IMR-90 (cell line): Measurements from ENCODE around the gene SMIM5. TPM values are rescaled to one million over a fixed set of nuclear protein-coding genes. Genes with fewer than 3 reads are reported as not detected.

Experiments used
- ATAC-seq: fragments of 200-7000 bp; cut with Tn5 transposase; 2 replicates; pipeline ENCODE4 v1.9.1; 2020; ENCODE audit warnings: low read depth, mild to moderate bottlenecking, moderate library complexity
- BruUV-seq: library from RNA; stranded (reverse); fragments of 400-500 nt; replicated peaks from 2 replicates; lab custom pipeline; 2021; lab: Mats Ljungman, UMichigan
- CTCF ChIA-PET: fragments of 300-600 bp; formaldehyde crosslinking; extraction: SDS; loops from one replicate; lab custom pipeline; 2021; ENCODE audit warnings: antibody characterized with exemption; lab: Yijun Ruan, JAX
- POLR2A ChIA-PET: fragments of 300-600 bp; sonication (Branson Sonifier 250); formaldehyde crosslinking; loops from one replicate; lab custom pipeline; 2022; ENCODE audit warnings: antibody characterized with exemption; ENCODE audit not compliant: unreplicated experiment; lab: Charles Lee
- DNase-seq: peaks from one replicate; pipeline ENCODE4 v3.0.0; 2013
- H2AFZ ChIP-seq: replicated peaks from 2 replicates; pipeline ENCODE3; 2013; ENCODE audit warnings: low read length, mild to moderate bottlenecking; ENCODE audit not compliant: poor library complexity
- H2AK5ac ChIP-seq: 2 replicates; pipeline ENCODE4 v1.6.1; 2013; ENCODE audit warnings: low read depth, low read length, inconsistent platforms
- H2AK9ac ChIP-seq: replicated peaks from 2 replicates; pipeline ENCODE3; 2013; ENCODE audit warnings: mild to moderate bottlenecking, low read depth, low read length, moderate library complexity; ENCODE audit not compliant: poor library complexity
- H2BK120ac ChIP-seq: 2 replicates; pipeline ENCODE4 v1.6.1; 2013; ENCODE audit warnings: low read depth, low read length, inconsistent platforms
- H2BK15ac ChIP-seq: 3 replicates; pipeline ENCODE4 v1.6.1; 2013; ENCODE audit warnings: low read depth, low read length, inconsistent platforms
- H2BK20ac ChIP-seq: 2 replicates; pipeline ENCODE4 v1.6.1; 2013; ENCODE audit warnings: low read depth, mild to moderate bottlenecking, inconsistent platforms, low read length, moderate library complexity
- H2BK5ac ChIP-seq: 2 replicates; pipeline ENCODE4 v1.6.1; 2013; ENCODE audit warnings: mild to moderate bottlenecking, low read depth, low read length, inconsistent platforms; ENCODE audit not compliant: poor library complexity, severe bottlenecking
- H3K14ac ChIP-seq: replicated peaks from 2 replicates; pipeline ENCODE4 v1.6.1; 2013; ENCODE audit warnings: low read depth, low read length, inconsistent platforms
- H3K18ac ChIP-seq: 2 replicates; pipeline ENCODE4 v1.6.1; 2013; ENCODE audit warnings: low read depth, low read length, control low read depth
- H3K23ac ChIP-seq: 2 replicates; pipeline ENCODE4 v1.6.1; 2013; ENCODE audit warnings: low read depth, low read length, inconsistent platforms
- H3K27ac ChIP-seq: 2 replicates; pipeline ENCODE4 v1.5.1; 2013; ENCODE audit warnings: mild to moderate bottlenecking, control low read depth, low read length; ENCODE audit not compliant: insufficient read depth
- H3K27me3 ChIP-seq: 2 replicates; pipeline ENCODE4 v1.6.1; 2013; ENCODE audit warnings: low read length; ENCODE audit not compliant: control insufficient read depth, insufficient read depth
- H3K36me3 ChIP-seq: 2 replicates; pipeline ENCODE4 v1.6.1; 2013; ENCODE audit warnings: low read length, mixed read lengths; ENCODE audit not compliant: control insufficient read depth, insufficient read depth
- H3K4ac ChIP-seq: 2 replicates; pipeline ENCODE4 v1.6.1; 2013; ENCODE audit warnings: low read depth, low read length, inconsistent platforms
- H3K4me1 ChIP-seq: 2 replicates; pipeline ENCODE4 v1.6.1; 2013; ENCODE audit warnings: low read length, mixed read lengths; ENCODE audit not compliant: control insufficient read depth, insufficient read depth
- H3K4me2 ChIP-seq: 2 replicates; pipeline ENCODE4 v1.6.1; 2013; ENCODE audit warnings: low read depth, mild to moderate bottlenecking, control low read depth, low read length, moderate library complexity
- H3K4me3 ChIP-seq: 2 replicates; pipeline ENCODE4 v1.5.1; 2013; ENCODE audit warnings: low read depth, mild to moderate bottlenecking, control low read depth, low read length, moderate library complexity; ENCODE audit not compliant: insufficient read depth
- H3K56ac ChIP-seq: 2 replicates; pipeline ENCODE4 v1.6.1; 2013; ENCODE audit warnings: low read length, inconsistent platforms; ENCODE audit not compliant: insufficient read depth; ENCODE audit errors: extremely low read depth
- H3K79me1 ChIP-seq, 2 experiments: 2 replicates each; pipeline ENCODE4 v1.6.1; 2013; ENCODE audit warnings: low read length in 2 of 2, inconsistent platforms in 1 of 2, low read depth in 1 of 2
- H3K9ac ChIP-seq: 2 replicates; pipeline ENCODE4 v1.6.1; 2013; ENCODE audit warnings: low read depth, low read length, control low read depth
- H3K9me1 ChIP-seq: 2 replicates; pipeline ENCODE4 v1.6.1; 2013; ENCODE audit warnings: low read length, inconsistent platforms; ENCODE audit not compliant: insufficient read depth
- H3K9me3 ChIP-seq: 2 replicates; pipeline ENCODE4 v1.6.1; 2013; ENCODE audit warnings: low read length; ENCODE audit not compliant: control insufficient read depth, insufficient read depth
- H4K20me1 ChIP-seq: 2 replicates; pipeline ENCODE4 v1.6.1; 2013; ENCODE audit warnings: low read length, inconsistent platforms; ENCODE audit not compliant: insufficient read depth
- H4K5ac ChIP-seq: 2 replicates; pipeline ENCODE4 v1.6.1; 2013; ENCODE audit warnings: mild to moderate bottlenecking, low read depth, low read length, control low read depth
- H4K8ac ChIP-seq, 2 experiments: 2 replicates each; pipeline ENCODE4 v1.6.1; 2013; ENCODE audit warnings: low read depth in 2 of 2, low read length in 2 of 2, control low read depth in 1 of 2, inconsistent platforms in 1 of 2
- H4K91ac ChIP-seq: 2 replicates; pipeline ENCODE4 v1.6.1; 2013; ENCODE audit warnings: low read depth, low read length, inconsistent platforms; ENCODE audit not compliant: insufficient read depth
- BHLHE40 ChIP-seq: fragments of 150-350 bp; IDR thresholded peaks from 2 replicates; pipeline ENCODE4 v1.6.1; 2016; ENCODE audit warnings: mild to moderate bottlenecking, low read depth, low read length
- CHD1 ChIP-seq: IDR thresholded peaks from 2 replicates; pipeline ENCODE4 v1.6.1; 2012; ENCODE audit warnings: low read depth, low read length, improper control_type of control experiment
- FOS ChIP-seq: fragments of 150-350 bp; IDR thresholded peaks from 2 replicates; pipeline ENCODE4 v1.6.1; 2016; ENCODE audit warnings: low read depth, low read length
- POLR2A ChIP-seq: IDR thresholded peaks from 2 replicates; pipeline ENCODE4 v1.6.1; 2012; ENCODE audit warnings: mild to moderate bottlenecking, low read depth, low read length
- WGBS, 2 experiments: methylation state at CpG; one replicate each; pipeline versions ENCODE4 v1.1.5 to v1.1.7; 2013; ENCODE audit warnings: missing lambda C conversion rate in 2 of 2; ENCODE audit not compliant: insufficient read length in 1 of 2; ENCODE audit errors: extremely low coverage in 2 of 2; 5-methylcytosine and 5-hydroxymethylcytosine counted together
- dilution Hi-C: fragments of 300-500 bp; cut with HindIII; formaldehyde crosslinking; loops from one replicate; pipeline ENCODE4 v1.14.3; 2018; ENCODE audit warnings: low sequenced_read_pairs; ENCODE audit not compliant: unreplicated experiment
- in situ Hi-C: fragments of 300-500 bp; cut with MboI; formaldehyde crosslinking; loops from 3 replicates; pipeline ENCODE4 v1.14.3; 2019; ENCODE audit warnings: low sequenced_read_pairs, inconsistent platforms, mixed read lengths
- intact Hi-C: fragments of 100-400 bp; cut with micrococcal nuclease; formaldehyde crosslinking; loops from 2 replicates; pipeline ENCODE4 v1.10.0; 2022
- polyA plus RNA-seq, 3 experiments: library from polyadenylated mRNA; depleted of rRNA; stranded (reverse); fragments of >200 nt; gene quantifications; 2 replicates each; pipeline ENCODE4 v1.2.3, GENCODE V29; 2012; ENCODE audit warnings: low replicate concordance in 1 of 3
- total RNA-seq: library from RNA; depleted of rRNA; stranded (reverse); fragments of >200 nt; gene quantifications from 2 replicates; pipeline ENCODE4 v1.2.3, GENCODE V29; 2012
- TF ChIP-seq, protein P1 (sequence below): fragments of 150-350 bp; IDR thresholded peaks from 2 replicates; pipeline ENCODE4 v1.6.1; 2016; ENCODE audit warnings: low read depth, mild to moderate bottlenecking, low read length, moderate library complexity, borderline replicate concordance

SMIM5 gene
- total and polyA plus RNA-seq, 2 of the 4 experiments (the other 2 are of a cell fraction): not detected

- no peak overlapping the region for H4K91ac ChIP-seq
- dilution Hi-C loops: no loop called here
- CTCF ChIA-PET: no interaction called here
- H3K9ac ChIP-seq: no peak overlapping the region
- POLR2A ChIA-PET: no interaction called here
- H3K4ac ChIP-seq: no peak overlapping the region
- H3K56ac ChIP-seq: no peak overlapping the region
- H3K36me3 ChIP-seq: peaks cover 8% of the 10 kb centered on the region; the same call in 1 of the 2 replicates
- peaks cover 12% of the 10 kb centered on the region for H3K4me1 ChIP-seq
- no peak overlapping the region for H2AK5ac ChIP-seq
- no peak overlapping the region for H3K4me2 ChIP-seq
- in situ Hi-C loops: no loop called here
- H3K27me3 ChIP-seq: no peaks in the 10 kb centered on the region
- H2BK120ac ChIP-seq: no peak overlapping the region
- DNase-seq: no peak
- H3K4me3 ChIP-seq: no peak overlapping the region
- no peak overlapping the region for H3K27ac ChIP-seq
- H2BK15ac ChIP-seq: no peak overlapping the region
- H4K8ac ChIP-seq: no peak overlapping the region
- TF ChIP-seq FOS (no peak), BHLHE40 (no peak), CHD1 (no peak), POLR2A (no peak)
- TF ChIP-seq, protein P1, sequence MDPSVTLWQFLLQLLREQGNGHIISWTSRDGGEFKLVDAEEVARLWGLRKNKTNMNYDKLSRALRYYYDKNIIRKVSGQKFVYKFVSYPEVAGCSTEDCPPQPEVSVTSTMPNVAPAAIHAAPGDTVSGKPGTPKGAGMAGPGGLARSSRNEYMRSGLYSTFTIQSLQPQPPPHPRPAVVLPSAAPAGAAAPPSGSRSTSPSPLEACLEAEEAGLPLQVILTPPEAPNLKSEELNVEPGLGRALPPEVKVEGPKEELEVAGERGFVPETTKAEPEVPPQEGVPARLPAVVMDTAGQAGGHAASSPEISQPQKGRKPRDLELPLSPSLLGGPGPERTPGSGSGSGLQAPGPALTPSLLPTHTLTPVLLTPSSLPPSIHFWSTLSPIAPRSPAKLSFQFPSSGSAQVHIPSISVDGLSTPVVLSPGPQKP: no peak
- no peak overlapping the region for H2BK5ac ChIP-seq
- H2AK9ac ChIP-seq: no peak overlapping the region
- intact Hi-C loops: no loop called here
- no TSS peak for BruUV-seq
- 93% methylated on average over 3 of the region's 14 CpGs; no CpG with 5 or more reads in 1 of the 2 experiments for WGBS, 2 experiments
- H4K20me1 ChIP-seq: peaks cover 9% of the 10 kb centered on the region
- no peak overlapping the region for H3K14ac ChIP-seq
- no peaks in the 10 kb centered on the region for H3K9me3 ChIP-seq
- H3K79me1 ChIP-seq: peaks cover 0 to 3% of the 10 kb centered on the region in 2 experiments; a peak in 1 of 4 replicates
- H4K5ac ChIP-seq: no peak overlapping the region
- H3K23ac ChIP-seq: no peak overlapping the region
- no peak overlapping the region for H2AFZ ChIP-seq
- no peaks in the 10 kb centered on the region for H3K9me1 ChIP-seq
- no peak for ATAC-seq
- H2BK20ac ChIP-seq: no peak overlapping the region
- no peak overlapping the region for H3K18ac ChIP-seq
Measured at GRCh38 chr17:75629157-75629556, 4.1 kb upstream of the SMIM5 start.
